ENCODE measurements around the gene IL12RB2.
A peak's percentile ranks its signal among the peaks of the same experiment; 100 is the strongest.

The IL12RB2 gene

GRCh38 chr1:67307251-67308060 is at the start of gene IL12RB2:
IL12RB2 (plus strand) TSS chr1:67307873; CDS start chr1:67320369, 12,496 bp downstream.
- peak; percentile 34 to 44 for DNase-seq

- peak in 1 of 2 donors; percentile 19 for DNase-seq
These were observed 46.0 kb upstream of the IL12RB2 start for GRCh38 chr1:67261680-67262079.

GRCh38 chr1:67262735-67263134 is 44.9 kb upstream of the IL12RB2 start:
- no peak for DNase-seq

GRCh38 chr1:67264152-67264551 is 43.5 kb upstream of the IL12RB2 start:
- no peak for DNase-seq

GRCh38 chr1:67264899-67265298 is 42.8 kb upstream of the IL12RB2 start:
- DNase-seq, result no peak

- no peak for DNase-seq
These were observed 38.6 kb upstream of the IL12RB2 start for GRCh38 chr1:67269061-67269460.

- DNase-seq, result no peak
These were observed 37.1 kb upstream of the IL12RB2 start for GRCh38 chr1:67270541-67270940.

GRCh38 chr1:67273591-67273990 is 34.1 kb upstream of the IL12RB2 start:
- DNase-seq, result no peak

GRCh38 chr1:67274623-67275325 is 32.9 kb upstream of the IL12RB2 start:
- DNase-seq, result no peak

GRCh38 chr1:67280696-67281095 is 27.0 kb upstream of the IL12RB2 start:
- DNase-seq, result no peak

- DNase-seq, result no peak
These were observed 26.4 kb upstream of the IL12RB2 start for GRCh38 chr1:67281244-67281643.

GRCh38 chr1:67285780-67286488 is 21.7 kb upstream of the IL12RB2 start:
- DNase-seq, result no peak

GRCh38 chr1:67290236-67290635 is 17.4 kb upstream of the IL12RB2 start:
- no peak for DNase-seq

- DNase-seq, result no peak
These were observed 12.6 kb upstream of the IL12RB2 start for GRCh38 chr1:67294836-67295617.

GRCh38 chr1:67298762-67299161 is 8.9 kb upstream of the IL12RB2 start:
- no peak for DNase-seq

GRCh38 chr1:67299296-67299695 is 8.4 kb upstream of the IL12RB2 start:
- no peak for DNase-seq

GRCh38 chr1:67300561-67300960 is 7.1 kb upstream of the IL12RB2 start:
- DNase-seq, result no peak

GRCh38 chr1:67304023-67304422 is 3.6 kb upstream of the IL12RB2 start:
- no peak for DNase-seq

- DNase-seq, result no peak
These were observed 1.1 kb upstream of the IL12RB2 start for GRCh38 chr1:67306547-67306946.

GRCh38 chr1:67308136-67308535 is 463 bp downstream of the IL12RB2 start:
- peak in 1 of 2 donors; percentile 16 for DNase-seq

- no peak for DNase-seq
These were observed 4.9 kb downstream of the IL12RB2 start for GRCh38 chr1:67312615-67313014.

- DNase-seq, result no peak
These were observed 6.4 kb downstream of the IL12RB2 start for GRCh38 chr1:67313934-67314671.

All from stimulated activated CD4-positive, alpha-beta T cell treated with anti-CD3 and anti-CD28 coated beads, Interleukin-2, amount 100 ng/mL, for 48 hours (primary cell).